HG03521 (cell line): ENCODE measurements around the gene RASAL2.

Source experiments
- ATAC-seq: cut with Tn5 transposase; IDR thresholded peaks from one replicate; pipeline ENCODE4 v1.9.1; 2021; ENCODE audit warnings: mild to moderate bottlenecking, moderate library complexity; ENCODE audit not compliant: unreplicated experiment

Gene RASAL2

GRCh38 chr1:178483251-178483957 is 389.5 kb downstream of the RASAL2 start:
- ATAC-seq, result no peak

GRCh38 chr1:178484698-178485225 is 390.9 kb downstream of the RASAL2 start:
- no peak for ATAC-seq

GRCh38 chr1:178485541-178485981 is 391.7 kb downstream of the RASAL2 start:
- ATAC-seq, result no peak

GRCh38 chr1:178486100-178487069 is 392.5 kb downstream of the RASAL2 start:
- no peak for ATAC-seq

- ATAC-seq, result no peak
Measured at GRCh38 chr1:178487070-178487615, 393.2 kb downstream of the RASAL2 start.

- no peak for ATAC-seq
Measured at GRCh38 chr1:178488393-178488792, 394.5 kb downstream of the RASAL2 start.

- no peak for ATAC-seq
Measured at GRCh38 chr1:178489399-178489798, 395.5 kb downstream of the RASAL2 start.

- no peak for ATAC-seq
Measured at GRCh38 chr1:178490136-178490535, 396.2 kb downstream of the RASAL2 start.

GRCh38 chr1:178490967-178491366 is 397.1 kb downstream of the RASAL2 start:
- ATAC-seq, result no peak

GRCh38 chr1:178491721-178492120 is 397.8 kb downstream of the RASAL2 start:
- ATAC-seq, result no peak

GRCh38 chr1:178492341-178492740 is 398.4 kb downstream of the RASAL2 start:
- no peak for ATAC-seq

GRCh38 chr1:178493301-178493741 is 399.4 kb downstream of the RASAL2 start:
- ATAC-seq, result no peak

- ATAC-seq, result no peak
Measured at GRCh38 chr1:178494569-178494971, 400.7 kb downstream of the RASAL2 start.

GRCh38 chr1:178495158-178495557 is 401.3 kb downstream of the RASAL2 start:
- no peak for ATAC-seq

GRCh38 chr1:178495741-178496409 is 402.0 kb downstream of the RASAL2 start:
- no peak for ATAC-seq

GRCh38 chr1:178496410-178497135 is 402.7 kb downstream of the RASAL2 start, which contains the start of gene CLEC20A:
CLEC20A (minus strand) TSS chr1:178496964; CDS start chr1:178496939, 25 bp downstream.
- no peak for ATAC-seq

- no peak for ATAC-seq
Measured at GRCh38 chr1:178497903-178498478, 404.1 kb downstream of the RASAL2 start.

- no peak for ATAC-seq
Measured at GRCh38 chr1:178498896-178499675, 405.2 kb downstream of the RASAL2 start.
